HG03439 (cell line): ENCODE results near the gene KIRREL3.

Source experiments
- ATAC-seq: cut with Tn5 transposase; IDR thresholded peaks from one replicate; pipeline ENCODE4 v1.9.1; 2021; ENCODE audit warnings: mild to moderate bottlenecking, moderate library complexity; ENCODE audit not compliant: unreplicated experiment

KIRREL3 gene

GRCh38 chr11:126800009-126800408 is 200.6 kb downstream of the KIRREL3 start:
- no peak for ATAC-seq

- ATAC-seq = no peak
These were observed 203.0 kb downstream of the KIRREL3 start for GRCh38 chr11:126797457-126798169.

DNA sequence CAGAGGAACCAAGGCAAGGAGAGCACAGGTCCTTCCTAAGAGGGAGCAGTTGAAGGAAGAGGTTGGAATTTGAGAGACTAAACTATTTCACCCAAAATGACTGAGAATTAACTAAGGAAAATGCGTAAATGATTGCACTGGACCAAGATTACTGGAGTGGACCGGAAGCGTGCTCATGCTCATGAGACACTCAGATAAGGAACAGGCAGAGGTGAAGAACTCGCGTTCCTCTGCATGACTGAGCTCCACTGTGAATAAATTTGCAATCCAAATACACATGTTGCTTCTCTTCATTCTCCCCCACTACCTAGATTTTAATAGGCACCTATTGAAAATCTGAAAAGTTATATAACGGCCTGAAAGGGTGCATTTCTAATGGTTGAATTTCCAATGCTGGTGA is 207.0 kb downstream of the KIRREL3 start:
- ATAC-seq = no peak

GRCh38 chr11:126791991-126792390 is 208.6 kb downstream of the KIRREL3 start:
- ATAC-seq = no peak

GRCh38 chr11:126791446-126791845 is 209.1 kb downstream of the KIRREL3 start:
- ATAC-seq = no peak

DNA sequence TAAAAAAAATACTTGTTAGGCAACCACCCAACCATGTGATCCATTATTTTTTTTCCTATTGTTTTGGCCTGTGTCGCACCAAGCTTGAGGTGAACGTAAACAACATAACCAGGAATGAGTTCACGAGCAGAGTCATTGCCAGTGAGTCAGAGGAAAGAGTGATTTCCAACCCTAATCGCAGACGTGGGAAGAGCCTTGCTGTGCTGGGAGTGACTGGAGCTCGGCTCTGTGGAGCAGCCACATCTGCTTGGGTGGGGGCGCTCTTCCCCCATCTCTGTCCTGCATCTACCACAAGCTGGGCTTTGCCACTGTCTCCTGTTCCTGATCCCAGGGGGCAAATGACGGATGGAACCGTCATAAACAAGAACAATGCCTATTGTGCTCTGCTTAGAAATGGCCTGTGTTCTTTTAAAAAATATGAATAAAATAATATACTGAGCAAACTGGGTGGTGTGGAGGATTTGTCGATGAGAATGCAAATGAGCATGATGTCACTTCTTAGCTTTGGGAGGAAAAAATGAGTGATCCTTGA is 210.0 kb downstream of the KIRREL3 start:
- ATAC-seq = no peak

- no peak for ATAC-seq
These were observed 217.8 kb downstream of the KIRREL3 start for GRCh38 chr11:126782810-126783209.

DNA sequence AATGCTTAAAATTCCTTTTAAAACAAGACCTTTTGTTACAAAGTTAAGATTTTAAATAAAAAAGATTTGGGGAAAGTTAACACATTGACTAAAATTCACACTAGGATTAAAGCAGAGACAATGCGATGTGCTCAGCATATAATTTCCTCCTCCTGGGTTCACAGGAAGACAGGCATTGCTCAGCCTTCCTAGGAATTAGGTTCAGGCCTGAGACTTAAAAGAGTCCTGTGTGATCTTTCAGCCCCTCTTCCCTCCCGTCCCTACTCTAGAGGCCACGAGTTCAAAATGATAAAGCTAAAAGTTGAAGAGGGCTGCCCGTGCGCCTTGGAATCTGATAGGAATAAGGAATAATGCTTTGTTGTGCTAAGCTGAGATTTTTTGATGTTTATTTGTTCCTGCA is 218.6 kb downstream of the KIRREL3 start:
- ATAC-seq = no peak

GRCh38 chr11:126776119-126776518 is 224.5 kb downstream of the KIRREL3 start:
- no peak for ATAC-seq

- ATAC-seq = no peak
These were observed 228.3 kb downstream of the KIRREL3 start for GRCh38 chr11:126772267-126772666.

DNA sequence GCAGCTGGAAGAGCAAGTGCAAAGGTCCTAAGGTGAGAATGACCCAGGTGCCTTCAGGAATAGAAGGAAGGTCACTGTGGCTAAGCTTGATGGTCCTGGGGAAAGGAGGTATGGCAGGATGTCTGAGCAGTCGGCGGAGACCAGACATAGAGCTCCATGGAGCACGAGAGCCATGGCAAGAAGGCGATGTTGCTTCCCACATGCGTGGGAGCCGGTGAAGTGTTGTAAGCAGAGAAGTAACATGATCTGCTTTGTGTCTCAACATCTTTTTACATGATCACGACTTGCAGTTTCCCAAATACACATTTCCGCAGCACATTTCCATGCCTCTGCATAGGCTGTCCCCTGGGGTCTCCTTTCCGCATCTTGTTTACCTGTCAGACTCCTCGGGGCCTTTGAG is 231.9 kb downstream of the KIRREL3 start:
- no peak for ATAC-seq

GRCh38 chr11:126766440-126766839 is 234.1 kb downstream of the KIRREL3 start:
- ATAC-seq = no peak

- ATAC-seq = no peak
These were observed 235.4 kb downstream of the KIRREL3 start for GRCh38 chr11:126765196-126765595.

- no peak for ATAC-seq
These were observed 236.3 kb downstream of the KIRREL3 start for GRCh38 chr11:126764231-126764630.

GRCh38 chr11:126756855-126757254 is 243.7 kb downstream of the KIRREL3 start:
- ATAC-seq = no peak

DNA sequence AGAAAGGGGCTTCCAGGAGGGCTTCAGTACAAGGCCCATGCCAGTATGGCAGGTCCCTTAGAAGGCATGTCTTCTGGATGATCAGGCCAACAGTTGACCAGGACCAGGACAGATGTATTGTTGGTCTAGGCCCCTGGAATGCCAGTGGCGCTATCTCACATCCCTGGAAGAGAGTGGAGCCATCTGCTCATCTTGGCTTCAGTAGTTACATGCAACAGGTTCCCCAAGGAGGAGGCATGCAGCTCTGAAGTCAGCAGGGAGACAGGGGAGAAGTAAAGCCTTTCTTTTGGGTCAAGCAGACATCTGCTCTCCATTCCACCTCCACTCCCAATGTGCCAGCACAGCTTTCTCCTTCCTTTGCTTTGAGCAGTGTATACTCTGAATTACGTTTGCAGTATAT is 244.1 kb downstream of the KIRREL3 start:
- ATAC-seq = no peak

- ATAC-seq = no peak
These were observed 245.0 kb downstream of the KIRREL3 start for GRCh38 chr11:126755526-126755925.

GRCh38 chr11:126754591-126755426 is 245.8 kb downstream of the KIRREL3 start:
- ATAC-seq = no peak

- ATAC-seq = no peak
These were observed 246.6 kb downstream of the KIRREL3 start for GRCh38 chr11:126753990-126754389.

GRCh38 chr11:126751242-126751641 is 249.3 kb downstream of the KIRREL3 start:
- ATAC-seq = no peak

DNA sequence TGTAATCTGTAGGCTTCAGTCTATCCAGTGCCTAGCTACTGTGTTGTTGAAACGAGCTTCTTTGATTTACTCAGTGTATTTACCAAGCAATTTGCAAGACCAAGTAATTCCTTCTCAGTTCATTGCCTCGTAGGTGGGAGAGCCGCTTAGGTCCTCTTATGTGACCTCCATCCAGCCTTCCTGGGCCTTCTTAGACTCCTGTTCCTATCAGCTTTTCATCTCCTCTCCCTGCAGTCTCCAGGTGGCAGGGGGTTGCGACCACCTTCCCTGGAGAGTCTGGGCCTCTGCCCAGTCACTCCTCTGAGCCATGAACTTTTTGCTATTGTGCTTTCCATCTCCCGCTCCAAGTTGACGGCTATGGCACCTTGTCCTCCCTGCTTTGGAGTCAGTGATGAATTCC is 251.8 kb downstream of the KIRREL3 start:
- no peak for ATAC-seq
